ENCODE results near the gene ARHGAP26.

ARHGAP26 gene

GRCh38 chr5:143065185-143065965 lies 295.2 kb downstream of the ARHGAP26 start:
- DNase-seq = no peak
- in situ Hi-C loops (cut with MboI; ENCODE audit: low pct_unique_long_range_greater_than_20kb, low sequenced_read_pairs) = no loop called here

GRCh38 chr5:143065996-143066522 lies 295.9 kb downstream of the ARHGAP26 start:
- DNase-seq = no peak
- in situ Hi-C loops (cut with MboI; ENCODE audit: low pct_unique_long_range_greater_than_20kb, low sequenced_read_pairs) = no loop called here

- DNase-seq = no peak
- in situ Hi-C loops (cut with MboI; ENCODE audit: low pct_unique_long_range_greater_than_20kb, low sequenced_read_pairs) = no loop called here
These were observed 296.5 kb downstream of the ARHGAP26 start for GRCh38 chr5:143066556-143067281.

DNA sequence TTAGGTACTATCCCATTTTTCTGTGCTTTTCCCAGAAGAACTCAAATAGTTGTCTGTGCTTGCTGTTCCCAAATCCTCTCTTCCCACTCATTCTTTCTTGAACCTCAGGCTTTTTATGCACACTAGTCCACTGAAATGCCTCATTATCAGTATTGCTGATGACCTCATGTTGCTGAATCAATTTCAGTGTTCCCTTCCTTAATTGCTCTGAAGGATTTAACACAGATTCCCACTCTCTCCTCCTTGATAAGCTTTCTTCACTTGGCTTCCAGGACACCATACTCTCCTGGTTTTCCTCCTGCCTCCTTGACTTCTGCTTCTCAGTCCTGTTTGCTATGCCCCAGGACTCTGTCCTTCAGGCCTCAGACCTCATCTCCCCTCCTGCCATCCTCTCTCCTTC lies 298.5 kb downstream of the ARHGAP26 start:
- in situ Hi-C loops (cut with MboI; ENCODE audit: low pct_unique_long_range_greater_than_20kb, low sequenced_read_pairs) = no loop called here
- DNase-seq = no peak

- in situ Hi-C loops (cut with MboI; ENCODE audit: low pct_unique_long_range_greater_than_20kb, low sequenced_read_pairs) = no loop called here
- no peak for DNase-seq
These were observed 301.8 kb downstream of the ARHGAP26 start for GRCh38 chr5:143071927-143072326.

- DNase-seq = no peak
- in situ Hi-C loops (cut with MboI; ENCODE audit: low pct_unique_long_range_greater_than_20kb, low sequenced_read_pairs) = no loop called here
These were observed 302.6 kb downstream of the ARHGAP26 start for GRCh38 chr5:143072734-143073133.

DNA sequence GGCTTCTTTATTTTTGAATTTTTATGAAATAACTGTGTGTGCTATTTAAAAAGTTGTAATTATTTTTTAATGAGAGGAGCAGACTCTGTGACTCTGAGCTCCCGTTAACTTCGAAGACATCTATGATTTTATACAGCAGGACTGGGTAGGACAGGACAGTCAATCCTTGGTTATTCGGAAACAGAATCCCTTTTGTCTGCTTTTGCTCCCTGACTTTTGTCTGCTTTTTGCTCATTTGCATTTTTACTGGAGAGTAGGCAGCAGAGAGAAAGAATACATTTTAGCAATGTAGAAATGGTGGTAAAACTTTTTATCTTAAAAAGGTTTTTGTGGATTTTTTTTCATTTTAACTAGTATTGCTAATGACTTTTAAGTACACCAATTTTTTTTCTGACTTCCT lies 303.6 kb downstream of the ARHGAP26 start:
- in situ Hi-C loops (cut with MboI; ENCODE audit: low pct_unique_long_range_greater_than_20kb, low sequenced_read_pairs) = no loop called here
- DNase-seq = no peak

DNA sequence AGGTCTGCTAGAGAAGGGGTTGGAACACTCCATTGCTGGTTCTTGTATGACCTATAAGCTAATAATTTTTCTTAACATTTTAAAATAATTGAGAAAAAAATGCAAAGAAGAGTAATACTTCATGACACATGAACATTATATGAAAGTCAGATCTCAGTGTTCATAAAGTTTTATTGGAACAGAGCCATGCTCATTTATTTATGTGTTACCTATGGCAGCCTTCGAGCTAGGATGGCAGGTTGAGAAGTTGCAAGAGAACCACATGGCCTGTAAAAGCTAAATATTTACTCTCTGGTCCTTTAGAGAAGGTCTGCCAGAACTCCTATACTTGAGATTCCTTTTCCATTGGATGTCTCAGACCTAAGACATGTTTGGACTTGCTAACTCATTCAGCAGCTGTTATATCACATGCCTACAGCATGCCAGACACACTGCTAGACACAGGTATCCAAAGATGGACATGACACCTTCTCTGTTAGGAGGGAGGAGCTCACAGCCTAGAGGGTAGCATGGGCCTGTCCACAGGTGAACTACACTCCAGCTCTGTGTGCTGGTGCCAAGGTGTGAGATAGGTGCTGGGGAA lies 304.3 kb downstream of the ARHGAP26 start:
- in situ Hi-C loops (cut with MboI; ENCODE audit: low pct_unique_long_range_greater_than_20kb, low sequenced_read_pairs) = no loop called here
- no peak for DNase-seq

DNA sequence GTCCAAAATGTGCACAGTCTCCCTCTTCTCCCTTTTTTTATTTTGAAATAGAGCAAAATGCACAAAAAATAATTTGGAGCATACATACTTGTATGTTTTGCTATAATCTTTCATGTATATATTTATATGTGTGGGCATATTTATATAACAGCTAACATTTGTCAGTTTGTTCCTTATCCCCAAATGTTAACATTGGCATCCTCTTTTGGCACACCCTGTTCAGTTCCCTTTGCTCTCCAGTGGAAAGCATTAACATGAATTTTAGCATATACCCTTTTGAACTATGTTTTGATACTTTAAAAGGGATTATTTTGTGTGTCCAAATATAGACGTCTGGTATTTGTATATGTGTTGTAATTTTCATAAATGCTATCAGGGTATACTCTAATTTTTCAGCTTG lies 306.2 kb downstream of the ARHGAP26 start:
- in situ Hi-C loops (cut with MboI; ENCODE audit: low pct_unique_long_range_greater_than_20kb, low sequenced_read_pairs) = no loop called here

DNA sequence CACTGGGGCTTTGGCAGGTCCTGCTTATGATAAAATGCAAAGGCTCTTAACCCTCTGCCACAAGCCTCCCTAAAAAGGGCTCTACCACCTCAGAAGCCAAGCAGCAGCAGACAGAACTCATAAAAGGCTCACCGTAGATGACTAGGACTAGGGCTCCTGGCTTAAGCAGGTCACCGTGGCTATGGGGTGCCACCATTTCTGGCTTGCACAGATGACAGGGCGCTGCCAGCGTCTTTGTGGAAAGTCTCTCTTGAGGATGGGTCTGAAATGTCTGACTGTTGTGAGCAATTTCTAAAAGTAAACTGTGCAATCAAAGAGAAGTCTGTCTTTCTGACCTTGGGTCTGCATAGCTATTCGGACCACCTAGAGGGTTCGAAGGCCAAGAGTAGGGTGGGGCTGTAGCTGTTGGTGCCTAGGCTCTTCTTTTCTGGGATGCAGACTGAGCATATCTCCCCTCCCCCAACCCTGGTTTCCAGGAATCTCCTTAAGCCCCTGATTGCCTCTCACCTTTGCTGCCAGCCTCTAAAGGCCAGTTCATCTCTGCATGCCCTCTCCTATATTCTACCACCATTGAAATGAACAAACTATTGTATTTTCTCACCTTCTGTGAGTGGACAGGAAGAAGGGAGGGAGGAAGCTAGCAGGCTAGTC lies 307.4 kb downstream of the ARHGAP26 start:
- DNase-seq = no peak
- in situ Hi-C loops (cut with MboI; ENCODE audit: low pct_unique_long_range_greater_than_20kb, low sequenced_read_pairs) = no loop called here

More for the DNA sequence above, 306.2 kb downstream of the ARHGAP26 start:
- DNase-seq = no peak

DNA sequence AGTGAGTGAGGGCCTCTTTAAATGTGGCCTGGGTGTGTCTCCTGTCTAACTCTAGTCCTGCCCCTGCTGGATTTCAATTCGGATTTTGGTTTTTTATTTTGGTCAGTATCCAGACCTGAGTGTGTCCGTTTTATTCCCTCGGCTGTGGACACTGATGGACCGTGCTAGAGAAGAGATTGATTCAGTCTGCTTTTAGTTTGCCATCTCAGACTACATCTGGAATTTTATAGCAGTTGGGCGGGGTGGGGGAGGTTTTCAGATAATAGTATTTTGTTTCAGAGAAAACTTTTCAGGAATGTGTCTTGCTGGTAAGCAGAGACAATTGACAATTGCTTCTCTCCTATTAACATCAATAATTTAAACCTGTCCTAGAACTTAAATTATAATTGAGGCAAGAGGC lies 308.1 kb downstream of the ARHGAP26 start:
- in situ Hi-C loops (cut with MboI; ENCODE audit: low pct_unique_long_range_greater_than_20kb, low sequenced_read_pairs) = no loop called here

GRCh38 chr5:143078971-143079370 lies 308.8 kb downstream of the ARHGAP26 start:
- in situ Hi-C loops (cut with MboI; ENCODE audit: low pct_unique_long_range_greater_than_20kb, low sequenced_read_pairs) = no loop called here
- no peak for DNase-seq

More for the DNA sequence above, 308.1 kb downstream of the ARHGAP26 start:
- no peak for DNase-seq

GRCh38 chr5:143080407-143080806 lies 310.2 kb downstream of the ARHGAP26 start:
- in situ Hi-C loops (cut with MboI; ENCODE audit: low pct_unique_long_range_greater_than_20kb, low sequenced_read_pairs) = no loop called here

GRCh38 chr5:143080982-143081381 lies 310.8 kb downstream of the ARHGAP26 start:
- in situ Hi-C loops (cut with MboI; ENCODE audit: low pct_unique_long_range_greater_than_20kb, low sequenced_read_pairs) = no loop called here
- no peak for DNase-seq

More at GRCh38 chr5:143080407-143080806, 310.2 kb downstream of the ARHGAP26 start:
- no peak for DNase-seq

DNA sequence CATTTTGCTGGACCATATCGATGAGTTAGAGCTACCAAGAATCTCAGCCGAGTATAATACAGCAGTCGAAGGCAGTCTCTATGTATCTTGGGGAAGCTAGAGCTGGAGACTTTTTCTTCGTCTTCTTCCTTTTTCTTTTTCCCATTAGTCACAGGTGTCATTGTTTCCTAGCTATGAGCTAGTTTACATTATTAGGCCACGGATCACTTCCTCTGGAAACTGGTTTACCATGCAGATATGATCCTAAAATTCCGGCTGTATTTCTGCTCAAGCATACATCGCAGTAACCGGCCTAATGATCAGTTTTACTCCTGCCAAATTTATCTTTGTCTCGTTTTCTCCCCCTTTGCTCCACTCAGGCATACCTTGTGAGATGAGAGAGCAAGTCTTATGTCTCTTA lies 312.8 kb downstream of the ARHGAP26 start:
- in situ Hi-C loops (cut with MboI; ENCODE audit: low pct_unique_long_range_greater_than_20kb, low sequenced_read_pairs) = no loop called here

DNA sequence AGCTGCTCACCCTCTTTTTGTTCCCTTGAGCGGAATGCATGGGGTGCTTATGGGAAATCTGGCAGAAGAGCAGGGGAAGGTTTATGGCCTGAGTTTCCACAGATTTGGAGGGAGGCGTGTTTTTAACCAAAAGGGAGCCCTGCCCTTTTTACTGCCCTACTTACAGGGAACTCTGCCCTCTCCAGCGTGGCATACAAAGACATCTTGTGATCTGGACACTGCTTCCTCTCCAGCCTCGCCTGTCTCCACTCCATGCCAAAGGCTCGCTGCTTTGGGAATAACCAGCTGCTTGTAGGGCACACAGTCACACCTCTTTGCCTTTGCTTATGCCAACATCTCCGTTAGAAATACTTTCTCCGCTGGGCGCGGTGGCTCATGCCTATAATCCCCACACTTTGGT lies 314.2 kb downstream of the ARHGAP26 start:
- no peak for DNase-seq
- in situ Hi-C loops (cut with MboI; ENCODE audit: low pct_unique_long_range_greater_than_20kb, low sequenced_read_pairs) = no loop called here

More for the DNA sequence above, 312.8 kb downstream of the ARHGAP26 start:
- no peak for DNase-seq

- in situ Hi-C loops (cut with MboI; ENCODE audit: low pct_unique_long_range_greater_than_20kb, low sequenced_read_pairs) = no loop called here
- no peak for DNase-seq
These were observed 315.2 kb downstream of the ARHGAP26 start for GRCh38 chr5:143085319-143085917.

GRCh38 chr5:143086546-143086907 lies 316.4 kb downstream of the ARHGAP26 start:
- in situ Hi-C loops (cut with MboI; ENCODE audit: low pct_unique_long_range_greater_than_20kb, low sequenced_read_pairs) = no loop called here

More at GRCh38 chr5:143086546-143086907, 316.4 kb downstream of the ARHGAP26 start:
- DNase-seq = no peak
